ENCODE data around the gene ENTPD8.
A peak's percentile ranks its signal among the peaks of the same experiment; 100 is the strongest.
"Not testable (repeated sequence)": the region's sequence is repeated elsewhere in the genome, so short reads cannot be mapped to it uniquely, and the experiment has no call there.

Gene ENTPD8

GRCh38 chr9:137475666-137476065 lies 34.5 kb upstream of the ENTPD8 start:
- DNase-seq: no peak

GRCh38 chr9:137474271-137474670 lies 33.1 kb upstream of the ENTPD8 start:
- no peak for DNase-seq

- no peak for DNase-seq
Observed at GRCh38 chr9:137470785-137471184, 29.6 kb upstream of the ENTPD8 start.

- DNase-seq: no peak
Observed at GRCh38 chr9:137467896-137468295, 26.7 kb upstream of the ENTPD8 start.

- no peak for DNase-seq
Observed at GRCh38 chr9:137467161-137467581, 26.0 kb upstream of the ENTPD8 start.

GRCh38 chr9:137466389-137467085 lies 25.4 kb upstream of the ENTPD8 start:
- not testable (repeated sequence) for DNase-seq

GRCh38 chr9:137465720-137466388 lies 24.7 kb upstream of the ENTPD8 start:
- no peak for DNase-seq

- DNase-seq: no peak
Observed at GRCh38 chr9:137465000-137465719, 24.0 kb upstream of the ENTPD8 start.

- DNase-seq: no peak
Observed at GRCh38 chr9:137464291-137464999, 23.3 kb upstream of the ENTPD8 start.

- no peak for DNase-seq
Observed at GRCh38 chr9:137463931-137464290, 22.8 kb upstream of the ENTPD8 start.

GRCh38 chr9:137462986-137463930 lies 22.1 kb upstream of the ENTPD8 start:
- peak in 1 of 14 donors; percentile 92 for DNase-seq

GRCh38 chr9:137462396-137462985 lies 21.3 kb upstream of the ENTPD8 start:
- no peak for DNase-seq

GRCh38 chr9:137461663-137462395 lies 20.7 kb upstream of the ENTPD8 start:
- DNase-seq: no peak

- DNase-seq: no peak
Observed at GRCh38 chr9:137461316-137461662, 20.1 kb upstream of the ENTPD8 start.

- no peak for DNase-seq
Observed at GRCh38 chr9:137460363-137461315, 19.5 kb upstream of the ENTPD8 start.

GRCh38 chr9:137459601-137460362 lies 18.6 kb upstream of the ENTPD8 start:
- no peak for DNase-seq

GRCh38 chr9:137459152-137459600 lies 18.0 kb upstream of the ENTPD8 start, which contains the start of gene NSMF:
Gene NSMF, minus strand, starts transcription at chr9:137459334. Its CDS starts 232 bp downstream, at chr9:137459102.
- peak; percentile 25 to 92 (median 75) for DNase-seq
